Measurements from ENCODE around the gene LAMC1.

LAMC1 gene

GRCh38 chr1:183023146-183023600, at the start of gene LAMC1:
Gene LAMC1 (plus strand): TSS chr1:183023420. CDS start chr1:183023717, 297 bp downstream.
- peak in 47 of 58 donors; percentile 3 to 69 (median 40) for DNase-seq

GRCh38 chr1:182974506-182975191, 48.6 kb upstream of the LAMC1 start:
- DNase-seq, result no peak

- no peak for DNase-seq
These were observed 45.7 kb upstream of the LAMC1 start for GRCh38 chr1:182977480-182977879.

GRCh38 chr1:182978151-182978853, 44.9 kb upstream of the LAMC1 start:
- DNase-seq, result no peak

- no peak for DNase-seq
These were observed 39.1 kb upstream of the LAMC1 start for GRCh38 chr1:182984138-182984537.

- DNase-seq, result no peak
These were observed 38.6 kb upstream of the LAMC1 start for GRCh38 chr1:182984621-182985020.

- DNase-seq, result no peak
These were observed 37.3 kb upstream of the LAMC1 start for GRCh38 chr1:182985876-182986275.

- no peak for DNase-seq
These were observed 32.6 kb upstream of the LAMC1 start for GRCh38 chr1:182990413-182991144.

- no peak for DNase-seq
These were observed 29.5 kb upstream of the LAMC1 start for GRCh38 chr1:182993746-182994145.

GRCh38 chr1:182995894-182996293, 27.3 kb upstream of the LAMC1 start:
- no peak for DNase-seq

GRCh38 chr1:182996816-182997215, 26.4 kb upstream of the LAMC1 start:
- no peak for DNase-seq

- no peak for DNase-seq
These were observed 24.7 kb upstream of the LAMC1 start for GRCh38 chr1:182998482-182998881.

- DNase-seq, result no peak
These were observed 22.9 kb upstream of the LAMC1 start for GRCh38 chr1:183000167-183000962.

- DNase-seq, result no peak
These were observed 21.0 kb upstream of the LAMC1 start for GRCh38 chr1:183002267-183002666.

- no peak for DNase-seq
These were observed 20.4 kb upstream of the LAMC1 start for GRCh38 chr1:183002797-183003196.

- DNase-seq, result no peak
These were observed 20.0 kb upstream of the LAMC1 start for GRCh38 chr1:183003203-183003602.

- no peak for DNase-seq
These were observed 19.1 kb upstream of the LAMC1 start for GRCh38 chr1:183004141-183004540.

GRCh38 chr1:183011859-183012258, 11.4 kb upstream of the LAMC1 start:
- DNase-seq, result no peak

- DNase-seq, result no peak
These were observed 10.8 kb upstream of the LAMC1 start for GRCh38 chr1:183012301-183012994.

- DNase-seq, result no peak
These were observed 4.0 kb upstream of the LAMC1 start for GRCh38 chr1:183019139-183019740.
